Medulla oblongata (tissue), 1 donor: Measurements from ENCODE around the gene TSFM.

ENCODE experiments used
- DNase-seq: peaks from one replicate; pipeline ENCODE4 v3.0.0-alpha.2; 2015; ENCODE audit errors: extremely low spot score

Gene TSFM

DNA sequence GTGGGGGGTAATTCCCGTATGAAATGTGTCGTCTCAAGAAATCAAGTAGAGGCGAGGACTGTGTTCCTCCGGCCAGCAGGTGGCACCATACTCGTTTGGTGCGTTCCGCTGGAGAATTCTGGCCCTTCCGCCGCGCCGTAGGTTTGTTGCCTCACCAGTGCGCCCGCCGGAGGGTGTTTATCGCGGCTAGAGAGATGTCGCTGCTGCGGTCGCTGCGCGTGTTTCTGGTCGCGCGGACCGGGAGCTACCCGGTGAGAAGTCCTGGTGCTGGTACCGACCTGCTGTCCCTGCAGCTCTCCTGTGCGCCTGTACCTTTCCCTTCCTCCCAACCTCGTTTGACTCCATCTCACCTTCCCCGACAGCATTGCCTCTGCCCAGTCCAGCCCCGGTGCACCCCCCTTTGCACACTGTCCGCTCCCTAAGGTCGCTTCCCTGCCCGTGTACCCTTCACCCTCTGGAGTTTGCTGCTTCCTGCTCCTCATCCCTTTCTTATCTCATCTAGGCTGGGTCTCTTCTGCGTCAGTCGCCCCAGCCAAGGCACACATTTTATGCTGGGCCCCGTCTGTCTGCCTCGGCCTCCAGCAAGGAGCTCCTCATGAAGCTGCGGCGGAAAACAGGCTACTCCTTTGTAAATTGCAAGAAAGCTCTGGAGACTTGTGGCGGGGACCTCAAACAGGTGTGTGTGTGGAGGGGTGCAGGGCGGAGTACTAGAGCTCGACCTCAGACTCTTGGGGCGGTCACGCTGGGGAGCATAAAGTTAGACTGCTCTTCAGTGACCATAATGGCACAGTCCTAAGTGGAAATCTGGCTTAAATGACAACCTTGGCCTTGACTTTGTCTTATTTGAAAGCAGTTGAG lies at the start of gene TSFM:
TSS of gene TSFM (plus strand) at position 180 of the 858 bp plus-strand sequence. CDS start at position 195, 15 bp downstream.
- peak; percentile 98 for DNase-seq

DNA sequence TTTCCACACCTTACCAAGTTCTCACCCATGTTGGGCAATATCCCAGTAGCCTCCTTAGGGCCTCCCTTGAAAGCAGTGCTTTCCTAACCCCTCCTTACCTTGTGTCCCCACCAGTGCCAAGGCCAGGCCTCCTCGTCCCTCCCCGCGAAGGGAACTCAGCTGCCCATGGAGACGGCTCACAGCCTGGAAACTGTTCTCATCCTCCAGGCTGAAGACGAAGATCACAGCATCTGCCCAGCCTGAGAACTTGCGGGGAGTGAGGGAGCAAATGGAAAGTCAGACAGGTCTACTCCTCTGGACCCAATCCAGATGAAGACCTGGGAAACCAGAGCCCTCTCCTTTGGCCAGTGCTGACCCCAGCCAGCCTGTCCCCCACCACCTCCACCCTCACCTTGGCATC lies 48.7 kb upstream of the TSFM start:
- DNase-seq = no peak

- no peak for DNase-seq
These were observed 48.0 kb upstream of the TSFM start for GRCh38 chr12:57734591-57734990.

- DNase-seq = no peak
These were observed 47.3 kb upstream of the TSFM start for GRCh38 chr12:57735198-57735855.

DNA sequence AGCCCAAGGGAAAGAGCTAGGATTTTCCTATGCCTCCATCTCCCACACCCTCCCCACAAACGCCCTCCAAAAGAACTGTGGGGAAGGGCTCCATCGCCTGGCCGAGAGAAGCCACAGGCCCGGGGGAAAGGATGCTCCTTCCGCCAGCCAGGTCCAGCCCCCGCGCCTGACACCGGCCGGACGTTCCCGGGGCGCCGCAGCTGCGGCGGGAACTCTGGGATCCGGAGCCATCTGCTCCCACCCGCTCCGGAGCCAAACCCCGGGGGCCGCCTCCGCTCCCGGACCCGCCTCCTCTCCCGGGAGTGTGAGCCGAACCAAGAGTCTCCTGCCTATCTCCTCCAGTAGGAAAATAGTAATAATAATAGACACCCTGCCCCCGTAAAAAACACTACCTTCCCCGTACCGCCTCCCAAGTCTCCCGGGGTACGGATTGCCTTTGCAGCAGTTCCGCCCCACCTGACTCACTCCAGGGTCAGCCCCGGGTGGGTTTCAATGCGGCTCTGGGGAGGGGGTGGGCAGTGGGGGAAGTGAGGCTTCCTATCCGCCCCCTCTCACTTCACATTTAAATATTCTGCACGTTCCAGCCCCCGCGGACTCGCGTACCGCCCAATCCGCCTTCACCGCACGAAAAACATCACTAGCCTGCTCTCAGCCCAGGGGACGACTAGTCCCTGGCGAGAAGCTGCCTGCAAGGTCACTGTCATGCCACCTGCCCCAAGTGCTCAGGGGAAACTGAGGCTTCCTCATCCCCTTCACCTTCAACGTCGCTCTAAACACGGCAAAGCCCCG lies 46.4 kb upstream of the TSFM start:
- peak; percentile 42 for DNase-seq

GRCh38 chr12:57736741-57737466 lies 45.7 kb upstream of the TSFM start:
- DNase-seq = no peak

DNA sequence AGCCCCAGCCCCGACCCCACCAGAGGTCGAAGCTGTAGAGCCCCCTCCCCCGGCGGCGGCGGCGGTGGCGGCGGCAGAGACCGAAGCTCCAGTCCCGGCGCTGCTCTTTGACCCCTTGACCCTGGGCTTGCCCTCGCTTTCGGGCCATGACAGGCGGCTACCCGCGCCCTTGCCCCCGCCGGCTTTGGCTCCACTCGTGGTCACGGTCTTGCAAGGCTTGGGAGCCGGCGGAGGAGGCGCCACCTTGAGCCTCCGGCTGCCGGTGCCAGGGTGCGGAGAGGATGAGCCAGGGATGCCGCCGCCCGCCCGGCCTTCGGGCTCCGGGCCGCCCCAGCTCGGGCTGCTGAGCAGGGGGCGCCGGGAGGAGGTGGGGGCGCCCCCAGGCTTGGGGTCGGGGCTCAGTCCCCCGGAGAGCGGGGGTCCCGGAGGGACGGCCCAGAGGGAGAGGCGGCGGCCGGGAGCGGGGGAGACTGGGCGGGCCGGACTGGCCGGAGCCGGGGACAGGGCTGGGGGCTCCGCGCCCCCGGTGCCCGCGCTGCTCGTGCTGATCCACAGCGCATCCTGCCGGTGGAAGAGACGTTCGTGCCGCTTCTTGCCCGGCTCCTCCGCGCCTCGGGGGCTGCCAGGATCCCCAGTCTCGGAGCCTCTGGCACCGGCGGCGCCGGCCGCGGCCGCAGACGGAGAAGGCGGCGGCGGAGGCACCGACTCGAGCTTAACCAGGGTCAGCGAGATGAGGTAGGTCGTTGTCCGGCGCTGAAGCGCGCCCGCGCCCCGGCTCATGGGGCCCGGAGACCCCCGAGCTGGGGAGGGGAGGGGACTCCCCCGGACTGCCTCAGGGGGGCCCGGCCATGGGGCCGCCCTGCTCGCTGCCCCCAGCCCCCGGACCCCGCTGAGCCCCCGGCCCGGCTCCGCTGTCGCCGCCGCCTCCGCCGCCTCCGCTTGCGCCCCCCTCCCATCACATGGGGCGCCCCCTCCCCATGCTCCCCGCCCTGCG lies 44.8 kb upstream of the TSFM start:
- DNase-seq = no peak

GRCh38 chr12:57738661-57739237 lies 43.8 kb upstream of the TSFM start, which contains the start of gene AGAP2:
Gene AGAP2 (minus strand): TSS chr12:57738742. CDS start chr12:57738246, 496 bp downstream.
- no peak for DNase-seq

GRCh38 chr12:57739387-57739786 lies 43.2 kb upstream of the TSFM start:
- DNase-seq = no peak

- DNase-seq = no peak
These were observed 42.6 kb upstream of the TSFM start for GRCh38 chr12:57739914-57740538.

DNA sequence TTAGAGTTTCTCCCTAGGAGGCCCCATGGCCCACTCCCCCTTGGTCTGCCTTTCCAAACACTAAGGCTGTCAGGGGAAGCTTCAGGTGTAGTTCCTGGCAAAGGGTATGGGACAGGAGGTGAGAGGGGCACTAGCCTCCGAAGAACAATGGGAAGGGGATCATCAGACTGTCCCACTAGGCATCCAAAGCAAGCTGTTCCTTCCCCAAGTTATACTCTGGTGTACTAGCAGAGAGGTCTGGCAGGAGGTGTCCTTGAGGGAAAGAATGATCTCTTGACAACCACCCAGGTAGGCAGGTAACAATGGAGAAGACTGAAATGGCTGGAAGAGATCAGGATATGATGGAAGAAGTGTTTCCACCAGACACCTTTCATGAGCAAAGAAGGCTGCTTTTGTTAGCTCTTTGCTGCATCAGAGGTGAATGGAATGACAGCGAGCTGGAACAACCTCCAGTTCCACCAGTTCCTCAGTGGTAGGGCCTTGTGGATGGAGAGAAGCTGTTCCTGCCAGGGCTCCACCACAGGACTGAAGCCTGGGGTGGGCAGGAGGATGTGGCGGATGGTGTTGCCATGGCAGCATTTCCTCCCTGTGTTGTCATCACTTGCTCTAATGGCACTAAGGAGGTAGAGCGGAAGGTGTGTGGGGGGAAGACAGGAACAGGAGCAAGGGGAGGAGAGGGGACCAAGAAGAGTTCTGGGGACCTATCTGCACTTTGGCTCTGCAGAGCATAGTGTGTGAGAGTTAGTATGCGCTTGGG lies 41.8 kb upstream of the TSFM start:
- DNase-seq = no peak

- DNase-seq = no peak
These were observed 41.2 kb upstream of the TSFM start for GRCh38 chr12:57741413-57741789.

- DNase-seq = no peak
These were observed 40.5 kb upstream of the TSFM start for GRCh38 chr12:57741844-57742738.

DNA sequence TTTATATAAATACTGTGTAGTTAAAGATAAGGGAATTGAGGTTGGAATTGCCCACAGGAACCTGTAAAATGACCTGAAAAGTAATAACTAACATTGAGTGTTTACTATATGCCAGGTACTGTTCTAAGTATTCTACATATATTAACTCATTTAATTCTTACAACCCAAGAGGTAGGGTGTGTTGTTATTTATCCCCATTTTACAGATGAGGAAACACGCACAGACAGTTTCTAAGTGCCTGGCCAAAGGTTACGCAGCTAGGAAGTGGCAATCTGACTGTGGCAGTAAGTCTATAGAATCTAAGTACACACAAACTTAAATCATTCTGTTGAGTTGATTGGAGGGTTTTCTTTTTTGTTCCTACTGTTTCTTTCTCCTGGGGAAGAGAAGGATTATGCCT lies 38.8 kb upstream of the TSFM start:
- DNase-seq = no peak

GRCh38 chr12:57744194-57744776 lies 38.3 kb upstream of the TSFM start:
- DNase-seq = no peak

GRCh38 chr12:57744777-57745484 lies 37.7 kb upstream of the TSFM start, which contains the start of gene TSPAN31:
Gene TSPAN31 (plus strand): TSS chr12:57745039. CDS start chr12:57745155, 116 bp downstream.
- DNase-seq = peak; percentile 99

DNA sequence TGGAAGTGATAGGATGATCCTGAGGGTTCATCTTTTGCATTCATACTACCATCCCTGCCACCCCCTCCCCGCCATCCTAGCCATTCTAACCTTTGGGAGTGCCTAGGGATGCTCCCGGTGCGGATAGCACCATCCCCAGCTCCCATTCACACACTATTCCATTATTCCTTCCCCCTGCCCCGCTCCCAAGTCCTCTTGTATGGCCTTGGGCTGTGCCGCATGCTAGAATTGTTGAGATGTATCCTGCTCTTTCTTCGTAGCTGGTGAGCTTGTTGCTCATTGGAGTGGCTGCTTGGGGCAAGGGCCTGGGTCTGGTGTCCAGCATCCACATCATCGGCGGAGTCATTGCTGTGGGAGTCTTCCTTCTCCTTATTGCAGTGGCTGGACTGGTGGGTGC lies 37.1 kb upstream of the TSFM start:
- no peak for DNase-seq
